ENCODE results near the gene P2RX2.

The P2RX2 gene

GRCh38 chr12:132617822-132618682 is 524 bp upstream of the P2RX2 start:
- no peak for DNase-seq (ENCODE audit: insufficient read length, low spot score)
- no peak for FAIRE-seq

GRCh38 chr12:132619071-132619385 is 452 bp downstream of the P2RX2 start:
- FAIRE-seq (no peak), DNase-seq (ENCODE audit: insufficient read length, low spot score) (no peak)

- no peak for DNase-seq (ENCODE audit: insufficient read length, low spot score)
- FAIRE-seq, result no peak
Observed at GRCh38 chr12:132619386-132620112, 973 bp downstream of the P2RX2 start.

GRCh38 chr12:132620113-132620898 is 1.7 kb downstream of the P2RX2 start:
- DNase-seq (ENCODE audit: insufficient read length, low spot score), result no peak
- no peak for FAIRE-seq

- DNase-seq (ENCODE audit: insufficient read length, low spot score) (no peak), FAIRE-seq (no peak)
Observed at GRCh38 chr12:132620899-132621656, 2.5 kb downstream of the P2RX2 start.

GRCh38 chr12:132621657-132622435 is 3.3 kb downstream of the P2RX2 start:
- DNase-seq (ENCODE audit: insufficient read length, low spot score), result no peak
- no peak for FAIRE-seq

GRCh38 chr12:132622437-132623071 is 4.0 kb downstream of the P2RX2 start:
- FAIRE-seq (no peak), DNase-seq (ENCODE audit: insufficient read length, low spot score) (no peak)

GRCh38 chr12:132623072-132623869 is 4.7 kb downstream of the P2RX2 start:
- DNase-seq (ENCODE audit: insufficient read length, low spot score), result no peak

GRCh38 chr12:132624186-132624855 is 5.7 kb downstream of the P2RX2 start:
- FAIRE-seq (no peak), DNase-seq (ENCODE audit: insufficient read length, low spot score) (no peak)

More at GRCh38 chr12:132623072-132623869, 4.7 kb downstream of the P2RX2 start:
- FAIRE-seq, result no peak

- no peak for DNase-seq (ENCODE audit: insufficient read length, low spot score)
- FAIRE-seq, result no peak
Observed at GRCh38 chr12:132624910-132625630, 6.5 kb downstream of the P2RX2 start.

GRCh38 chr12:132625731-132626430 is 7.3 kb downstream of the P2RX2 start:
- FAIRE-seq (no peak), DNase-seq (ENCODE audit: insufficient read length, low spot score) (no peak)

GRCh38 chr12:132629330-132629729 is 10.8 kb downstream of the P2RX2 start:
- FAIRE-seq, result no peak

GRCh38 chr12:132630672-132631071 is 12.1 kb downstream of the P2RX2 start:
- no peak for FAIRE-seq
- DNase-seq (ENCODE audit: insufficient read length, low spot score), result no peak

More at GRCh38 chr12:132629330-132629729, 10.8 kb downstream of the P2RX2 start:
- no peak for DNase-seq (ENCODE audit: insufficient read length, low spot score)

- FAIRE-seq (no peak), DNase-seq (ENCODE audit: insufficient read length, low spot score) (no peak)
Observed at GRCh38 chr12:132631666-132632065, 13.1 kb downstream of the P2RX2 start.

GRCh38 chr12:132632521-132633228 is 14.1 kb downstream of the P2RX2 start:
- no peak for DNase-seq (ENCODE audit: insufficient read length, low spot score)
- no peak for FAIRE-seq

GRCh38 chr12:132633398-132633797 is 14.8 kb downstream of the P2RX2 start:
- FAIRE-seq, result no peak
- DNase-seq (ENCODE audit: insufficient read length, low spot score), result no peak
